Measurements from ENCODE around the gene TNKS1BP1.

The TNKS1BP1 gene

DNA sequence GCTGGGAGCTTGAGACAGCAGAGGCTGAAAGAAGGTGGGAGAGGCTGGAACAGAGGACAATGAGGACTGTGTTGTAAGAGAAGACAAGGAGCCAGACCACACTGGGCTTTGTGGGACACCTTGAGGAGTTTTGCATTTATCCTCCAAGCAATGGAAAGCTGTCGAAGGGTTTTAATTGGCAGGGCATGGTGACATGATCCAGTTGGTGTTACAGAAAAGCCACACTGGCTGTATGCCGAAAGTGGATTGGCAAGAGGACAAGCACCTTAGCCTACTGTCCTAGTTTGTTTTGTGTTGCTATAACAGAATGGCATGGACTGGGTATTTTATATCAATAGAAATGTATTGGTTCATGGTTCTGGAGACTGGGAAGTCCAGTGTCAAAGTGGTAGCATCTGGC lies 73.7 kb downstream of the TNKS1BP1 start:
- Histone ChIP-seq H3K27ac (no peak overlapping the region), H3K36me3 (replicated peaks) (no peaks in the 10 kb centered on the region), H3K27me3 (replicated peaks) (no peaks in the 10 kb centered on the region), H3K4me3 (ENCODE audit: low read depth, low read length) (no peak overlapping the region)
- in situ Hi-C loops (cut with HindIII; ENCODE audit: low pct_ligation_motif_present, low sequenced_read_pairs): no loop called here
- TF ChIP-seq, protein P1, sequence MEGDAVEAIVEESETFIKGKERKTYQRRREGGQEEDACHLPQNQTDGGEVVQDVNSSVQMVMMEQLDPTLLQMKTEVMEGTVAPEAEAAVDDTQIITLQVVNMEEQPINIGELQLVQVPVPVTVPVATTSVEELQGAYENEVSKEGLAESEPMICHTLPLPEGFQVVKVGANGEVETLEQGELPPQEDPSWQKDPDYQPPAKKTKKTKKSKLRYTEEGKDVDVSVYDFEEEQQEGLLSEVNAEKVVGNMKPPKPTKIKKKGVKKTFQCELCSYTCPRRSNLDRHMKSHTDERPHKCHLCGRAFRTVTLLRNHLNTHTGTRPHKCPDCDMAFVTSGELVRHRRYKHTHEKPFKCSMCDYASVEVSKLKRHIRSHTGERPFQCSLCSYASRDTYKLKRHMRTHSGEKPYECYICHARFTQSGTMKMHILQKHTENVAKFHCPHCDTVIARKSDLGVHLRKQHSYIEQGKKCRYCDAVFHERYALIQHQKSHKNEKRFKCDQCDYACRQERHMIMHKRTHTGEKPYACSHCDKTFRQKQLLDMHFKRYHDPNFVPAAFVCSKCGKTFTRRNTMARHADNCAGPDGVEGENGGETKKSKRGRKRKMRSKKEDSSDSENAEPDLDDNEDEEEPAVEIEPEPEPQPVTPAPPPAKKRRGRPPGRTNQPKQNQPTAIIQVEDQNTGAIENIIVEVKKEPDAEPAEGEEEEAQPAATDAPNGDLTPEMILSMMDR (IDR thresholded peaks at IDR 0.05; ENCODE audit: low read depth, low read length, missing control alignments): no peak
- no peak for DNase-seq

Measured in brain microvascular endothelial cell (primary cell).